Measurements from ENCODE around the gene PSD4.

- TF ChIP-seq CTCF (conservative IDR thresholded peaks at IDR 0.05; ENCODE audit: low read depth, low read length): no peak
- no peak for TF ChIP-seq EZH2 (IDR thresholded peaks at IDR 0.05; ENCODE audit: borderline replicate concordance, low read depth, low read length, poor library complexity, severe bottlenecking)
Observed at GRCh38 chr2:113172721-113173541, 840 bp upstream of the PSD4 start.
